HG03457 (cell line): ENCODE measurements around the gene DYRK1B.

Source experiments
- ATAC-seq: cut with Tn5 transposase; IDR thresholded peaks from one replicate; pipeline ENCODE4 v1.9.1; 2021; ENCODE audit warnings: moderate number of reproducible peaks; ENCODE audit not compliant: unreplicated experiment

Gene DYRK1B

DNA sequence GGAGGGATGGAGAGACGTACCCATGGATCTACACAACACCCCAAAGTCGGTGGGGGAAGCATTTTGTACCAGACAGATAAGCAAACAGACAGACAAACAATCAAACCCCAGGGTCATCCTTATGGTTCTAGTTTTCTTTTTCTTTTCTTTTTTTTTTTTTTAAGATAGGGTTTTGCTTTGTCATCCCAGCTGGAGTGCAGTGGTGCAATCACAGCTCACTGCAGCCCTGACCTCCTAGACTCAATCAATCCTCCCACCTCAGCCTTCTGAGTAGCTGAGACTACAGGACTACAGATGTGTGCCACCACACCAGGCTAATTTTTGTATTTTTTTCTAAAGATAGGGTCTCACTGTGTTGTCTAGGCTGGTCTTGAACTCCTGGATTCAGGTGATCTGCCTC lies 30.2 kb upstream of the DYRK1B start:
- ATAC-seq, result no peak

GRCh38 chr19:39858541-39858940 lies 24.6 kb upstream of the DYRK1B start:
- no peak for ATAC-seq

DNA sequence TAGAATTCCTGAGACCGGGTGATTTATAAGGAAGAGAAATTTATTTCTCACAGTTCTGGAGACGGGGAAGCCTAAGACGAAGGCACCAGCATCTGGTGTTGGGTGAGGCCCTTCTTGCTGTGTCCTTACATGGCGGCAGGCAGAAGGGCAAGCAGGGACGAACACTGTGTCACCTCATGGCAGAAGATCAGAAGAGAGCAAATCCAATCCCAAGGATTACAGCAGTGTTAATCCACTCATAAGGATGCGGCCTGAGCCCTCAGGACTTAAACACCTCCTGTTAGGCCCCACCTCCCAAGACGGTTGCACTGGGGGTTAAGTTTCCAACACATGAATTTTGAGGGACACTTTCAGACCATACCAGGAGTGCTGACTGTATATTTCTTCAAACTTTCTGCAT lies 18.9 kb upstream of the DYRK1B start:
- ATAC-seq, result no peak

DNA sequence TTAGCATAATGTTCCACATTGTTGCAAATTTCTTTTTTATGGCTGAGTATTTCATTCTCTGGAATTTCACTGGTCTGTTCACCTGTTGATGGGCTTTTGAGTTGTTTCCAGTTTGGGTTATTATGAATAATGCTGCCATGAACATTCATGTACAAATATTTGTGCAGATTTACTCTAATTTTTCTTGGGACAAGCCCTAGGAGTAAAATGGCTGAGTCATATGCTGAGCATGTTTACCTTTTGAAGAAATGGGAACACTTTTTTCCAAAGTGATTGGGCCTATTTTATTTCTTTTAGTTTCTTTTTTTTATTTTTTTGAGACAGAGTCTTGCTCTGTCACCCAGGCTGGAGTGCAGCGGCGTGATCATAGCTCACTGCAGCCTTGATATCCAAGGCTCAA lies 16.9 kb upstream of the DYRK1B start:
- ATAC-seq, result no peak

GRCh38 chr19:39848392-39848791 lies 14.4 kb upstream of the DYRK1B start:
- no peak for ATAC-seq

GRCh38 chr19:39847525-39847924 lies 13.6 kb upstream of the DYRK1B start:
- no peak for ATAC-seq

GRCh38 chr19:39846678-39847486 lies 12.9 kb upstream of the DYRK1B start:
- ATAC-seq, result no peak

GRCh38 chr19:39845933-39846677 lies 12.1 kb upstream of the DYRK1B start, which contains the start of gene FBL:
FBL (minus strand) TSS chr19:39846379; CDS start chr19:39846300, 79 bp downstream.
- ATAC-seq, result peak; percentile 50

- ATAC-seq, result no peak
Observed at GRCh38 chr19:39845584-39845932, 11.6 kb upstream of the DYRK1B start.

DNA sequence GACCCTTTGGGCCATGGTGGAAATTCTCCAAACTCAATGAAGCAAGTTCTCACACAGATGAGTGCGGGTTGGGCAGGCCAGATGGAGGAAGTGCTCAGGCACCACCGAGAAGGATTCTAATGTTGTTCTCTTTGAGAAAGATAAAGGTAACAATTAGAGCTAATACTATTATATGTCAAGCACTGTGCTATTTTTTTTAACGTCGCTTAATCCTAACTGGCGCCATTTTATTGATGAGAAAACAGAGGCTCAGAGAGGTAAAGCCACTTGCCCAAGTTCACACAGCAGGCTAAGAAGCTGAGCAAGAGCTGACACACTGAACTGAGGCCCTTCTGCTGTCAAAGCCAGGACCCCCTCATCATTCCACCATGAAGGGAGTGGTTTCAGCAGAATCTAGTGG lies 11.2 kb upstream of the DYRK1B start:
- ATAC-seq, result no peak

- no peak for ATAC-seq
Observed at GRCh38 chr19:39843919-39844793, 10.2 kb upstream of the DYRK1B start.

DNA sequence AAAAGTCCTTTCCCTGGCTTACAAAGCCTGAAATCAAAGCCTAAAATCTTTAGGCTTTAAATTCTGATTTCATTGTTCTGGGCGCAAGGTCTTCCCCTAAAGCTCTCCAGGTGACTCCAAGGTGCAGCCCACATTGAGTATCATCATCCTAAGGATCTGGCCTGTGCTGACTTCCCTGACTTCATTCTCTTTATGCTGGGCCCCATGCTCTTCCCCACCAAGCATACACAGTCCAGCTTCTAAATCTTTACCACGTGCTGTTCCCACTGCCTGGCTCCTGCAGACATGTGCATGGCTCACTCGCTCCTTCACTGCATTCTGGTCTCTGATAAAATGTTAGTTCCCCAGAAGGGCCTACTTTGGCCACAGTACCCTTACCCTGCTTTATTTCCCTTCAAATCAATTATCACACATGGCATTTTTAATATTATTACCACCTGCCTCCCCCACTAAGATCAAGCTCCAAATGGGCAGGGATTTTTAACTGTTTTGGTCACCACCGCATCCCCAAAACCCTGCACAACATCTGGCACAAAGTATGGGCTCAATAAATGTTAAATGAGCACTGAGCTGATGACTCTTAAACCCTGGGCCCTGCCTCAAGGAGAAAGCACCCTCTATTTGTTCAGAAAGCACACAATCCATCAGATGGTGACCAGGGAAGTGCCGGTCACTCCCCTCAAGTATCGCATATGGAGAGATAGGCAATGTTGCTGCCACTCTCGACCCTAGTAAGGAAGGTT lies 8.9 kb upstream of the DYRK1B start:
- no peak for ATAC-seq

GRCh38 chr19:39841041-39841440 lies 7.1 kb upstream of the DYRK1B start:
- no peak for ATAC-seq

DNA sequence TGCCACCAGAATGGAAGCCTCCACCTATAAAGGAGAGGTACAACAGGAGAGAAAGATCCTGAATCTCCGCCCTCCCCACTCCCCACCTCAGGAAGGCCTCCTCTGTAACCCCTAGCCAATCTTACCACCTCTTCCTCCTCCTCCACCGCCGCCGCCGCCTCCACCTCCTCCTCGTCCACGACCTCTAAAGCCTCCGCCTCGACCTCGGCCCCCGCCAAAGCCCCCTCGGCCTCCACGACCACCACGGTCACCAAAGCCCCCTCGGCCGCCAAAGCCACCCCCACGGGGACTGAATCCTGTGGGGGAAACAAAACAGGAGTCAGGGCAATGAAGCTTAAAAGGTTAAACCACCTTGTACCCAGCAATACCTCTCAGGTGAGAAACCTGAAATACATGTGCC lies 6.5 kb upstream of the DYRK1B start:
- no peak for ATAC-seq

DNA sequence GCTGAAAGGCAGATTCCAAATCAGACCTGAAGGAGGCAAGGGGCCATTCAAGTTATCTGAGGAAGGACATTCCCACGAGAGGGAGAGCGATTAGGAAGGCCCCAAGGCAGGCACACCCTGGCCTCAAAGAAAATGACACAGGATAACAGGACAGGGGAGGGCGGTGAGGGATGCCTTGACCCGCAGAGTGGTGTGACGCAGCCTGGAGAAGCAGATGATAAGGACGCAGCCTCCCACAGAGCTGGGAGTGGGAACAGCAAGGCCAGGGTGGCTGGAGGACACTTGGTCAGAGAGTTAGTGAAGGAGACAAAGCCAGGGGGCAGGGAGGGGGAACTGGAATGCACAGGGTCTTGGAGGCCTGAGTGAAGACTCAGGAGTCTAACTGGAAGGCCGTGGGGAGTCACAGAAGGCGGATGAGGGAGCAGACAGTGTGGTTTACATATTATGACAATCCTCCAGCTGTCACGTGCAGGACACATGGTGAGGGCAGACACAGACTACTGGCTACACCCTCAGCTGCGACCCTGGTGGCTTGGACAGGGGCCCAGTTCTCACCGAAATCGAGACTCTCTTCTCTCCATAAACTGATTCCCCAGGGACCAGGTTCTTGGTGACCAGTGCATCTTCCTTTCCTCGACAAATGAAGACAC lies 5.8 kb upstream of the DYRK1B start:
- no peak for ATAC-seq

GRCh38 chr19:39838569-39838968 lies 4.6 kb upstream of the DYRK1B start:
- no peak for ATAC-seq

DNA sequence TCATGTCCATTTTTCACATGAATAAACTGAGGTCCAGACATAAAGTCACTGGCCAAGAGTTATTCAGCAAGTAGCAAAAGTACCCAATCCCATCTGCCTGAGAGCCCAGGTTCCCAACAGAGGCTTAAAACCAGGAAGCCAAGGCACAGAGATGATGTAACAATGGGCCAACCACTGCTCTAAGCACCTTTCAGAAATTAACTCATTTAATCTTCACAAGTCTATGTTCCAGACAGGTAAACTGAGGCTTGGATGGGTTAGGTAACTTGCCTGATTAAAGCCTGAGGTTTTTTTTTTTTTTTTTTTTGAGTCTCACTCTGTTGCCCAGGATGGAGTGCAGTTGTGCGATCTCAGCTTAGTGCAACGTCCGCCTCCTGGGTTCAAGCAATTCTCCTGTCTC lies 4.0 kb upstream of the DYRK1B start:
- ATAC-seq, result no peak

DNA sequence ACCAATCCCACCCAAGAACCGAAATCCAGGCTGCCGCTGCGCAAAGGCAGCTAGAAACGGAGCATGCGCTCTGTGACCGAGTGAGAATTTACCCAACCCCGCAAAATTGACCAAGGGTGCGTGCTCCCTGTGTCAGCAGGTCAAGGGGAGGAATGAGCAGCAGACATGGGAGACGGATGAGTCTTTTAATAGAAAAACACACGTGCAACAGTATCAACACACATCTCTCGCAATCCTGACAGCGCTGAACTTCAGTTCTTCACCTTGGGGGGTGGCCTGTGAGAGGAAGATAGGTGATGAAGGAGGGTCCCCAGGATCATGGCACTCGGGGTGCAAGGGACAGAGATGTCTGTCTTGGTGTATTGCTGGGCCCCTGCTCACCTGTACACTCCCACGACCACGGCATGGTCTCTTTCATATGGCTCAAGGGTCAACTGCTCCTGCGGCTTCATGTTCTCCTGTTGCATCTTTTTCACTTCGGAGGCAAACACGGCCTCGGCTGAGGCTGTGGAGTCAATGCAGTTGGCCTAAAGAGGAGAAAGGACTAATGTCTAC lies 402 bp upstream of the DYRK1B start:
- no peak for ATAC-seq

GRCh38 chr19:39833160-39833463 lies 850 bp downstream of the DYRK1B start:
- ATAC-seq, result peak; percentile 3
